OCI-LY3 (cell line): ENCODE data around the gene KLC3.

Experiments
- CTCF ChIP-seq: fragments of 200-600, 300-600 bp; sonication (generic); IDR thresholded peaks from 2 replicates; pipeline ENCODE4 v1.5.1; 2014; ENCODE audit warnings: antibody characterized with exemption, low read length, low read depth
- EZH2phosphoT487 ChIP-seq: fragments of 200-600 bp; shearing (Covaris generic); IDR thresholded peaks from 2 replicates; pipeline ENCODE4 v1.6.1; 2018; ENCODE audit warnings: antibody characterized with exemption, mixed run types, low read depth

GRCh38 chr19:45305421-45305820 is 35.1 kb upstream of the KLC3 start:
- TF ChIP-seq CTCF (no peak), EZH2phosphoT487 (no peak)
